B cell (primary cell): ENCODE results near the gene ZNF280C. TPM values are rescaled to one million over a fixed set of nuclear protein-coding genes. Genes with fewer than 3 reads are reported as not detected.
A peak's percentile ranks its signal among the peaks of the same experiment; 100 is the strongest.

ENCODE experiments used
- ATAC-seq: fragments of 200-7000 bp; cut with Tn5 transposase; one replicate; pipeline ENCODE4 v1.10.0; 2021; ENCODE audit warnings: low read depth, mild to moderate bottlenecking, moderate number of reproducible peaks, moderate library complexity
- CTCF ChIA-PET: fragments of 350-600 bp; sonication (Branson Sonifier 250); formaldehyde crosslinking; loops from one replicate; lab custom pipeline; 2021; ENCODE audit warnings: antibody characterized with exemption, inconsistent platforms; lab: Charles Lee
- POLR2A ChIA-PET: fragments of 350-600 bp; sonication (Branson Sonifier 250); formaldehyde crosslinking; loops from one replicate; lab custom pipeline; 2021; ENCODE audit warnings: antibody characterized with exemption; lab: Charles Lee
- DNase-seq: peaks from one replicate; pipeline ENCODE4 v3.0.0; 2013
- H2AFZ ChIP-seq: 2 replicates; pipeline ENCODE4 v1.6.1; 2012; ENCODE audit warnings: mild to moderate bottlenecking, low read depth, low read length; ENCODE audit not compliant: insufficient read depth, poor library complexity, severe bottlenecking
- H3K27ac ChIP-seq, 2 donors: 1 replicate in 1 of 2; 2 replicates in 1 of 2; pipeline ENCODE4 v1.5.1; 2012 to 2013; ENCODE audit warnings: low read length in 2 of 2, mild to moderate bottlenecking in 2 of 2, moderate library complexity in 1 of 2
- H3K27me3 ChIP-seq, 4 experiments: fragments of 200-600 bp in 1 of 4; sonication (generic) in 1 of 4; replicated peaks in 1 of 4; 1 replicate in 2 of 4; 2 replicates in 2 of 4; pipeline versions ENCODE4 v1.6.1 to v1.7.0; 2013 to 2016; ENCODE audit warnings: low read length in 3 of 4, mild to moderate bottlenecking in 2 of 4, mixed read lengths in 1 of 4, moderate library complexity in 1 of 4; ENCODE audit not compliant: insufficient read depth in 4 of 4, control insufficient read depth in 3 of 4; ENCODE audit errors: control extremely low read depth in 1 of 4
- H3K36me3 ChIP-seq, 2 experiments: replicated peaks in 1 of 2; 1 replicate in 1 of 2; 2 replicates in 1 of 2; pipeline versions ENCODE4 v1.6.1 to v1.7.1; 2013; ENCODE audit warnings: low read length in 1 of 2; ENCODE audit not compliant: insufficient read depth in 2 of 2, control insufficient read depth in 1 of 2; ENCODE audit errors: control extremely low read depth in 1 of 2, extremely low read depth in 1 of 2
- H3K4me1 ChIP-seq, 2 donors: fragments of 200-600 bp in 1 of 2; sonication (generic) in 1 of 2; 1 replicate in 1 of 2; 2 replicates in 1 of 2; pipeline versions ENCODE4 v1.5.1 to v1.6.1; 2013 to 2017; ENCODE audit warnings: low read length in 2 of 2; ENCODE audit not compliant: control insufficient read depth in 2 of 2, insufficient read depth in 2 of 2
- H3K4me2 ChIP-seq: replicated peaks from 2 replicates; pipeline ENCODE3; 2012; ENCODE audit warnings: mild to moderate bottlenecking, low read depth, low read length; ENCODE audit not compliant: poor library complexity, severe bottlenecking
- H3K4me3 ChIP-seq, 5 experiments: fragments of 200-600 bp in 1 of 5; sonication (generic) in 1 of 5; 1 replicate in 3 of 5; 2 replicates in 2 of 5; pipeline versions ENCODE4 v1.5.1 to v1.7.0; 2011 to 2016; ENCODE audit warnings: low read length in 4 of 5, mild to moderate bottlenecking in 4 of 5, low read depth in 2 of 5, control low read depth in 1 of 5, moderate library complexity in 1 of 5; ENCODE audit not compliant: insufficient read depth in 1 of 5; ENCODE audit errors: control extremely low read depth in 1 of 5, extremely low read depth in 1 of 5
- H3K79me2 ChIP-seq: fragments of 200-600 bp; sonication (generic); one replicate; pipeline ENCODE4 v1.6.0; 2016; ENCODE audit warnings: low read length; ENCODE audit not compliant: control insufficient read depth, insufficient read depth
- H3K9ac ChIP-seq: fragments of 200-600 bp; sonication (generic); 2 replicates; pipeline ENCODE4 v1.6.1; 2017; ENCODE audit warnings: mild to moderate bottlenecking, low read length, moderate library complexity
- H3K9me3 ChIP-seq, 3 donors: one replicate each; pipeline versions ENCODE4 v1.6.1 to v1.7.1; 2013; ENCODE audit warnings: low read length in 2 of 3; ENCODE audit not compliant: control insufficient read depth in 2 of 3, insufficient read depth in 1 of 3; ENCODE audit errors: control extremely low read depth in 1 of 3
- H4K20me1 ChIP-seq: 2 replicates; pipeline ENCODE4 v1.6.0; 2012; ENCODE audit warnings: mild to moderate bottlenecking, low read length; ENCODE audit not compliant: insufficient read depth, control insufficient read depth, poor library complexity, severe bottlenecking
- H3K27ac Mint-ChIP-seq: one replicate; pipeline ENCODE4 v1.8.0; 2021; ENCODE audit warnings: mixed read lengths
- H3K27me3 Mint-ChIP-seq: one replicate; pipeline ENCODE4 v1.8.0; 2021; ENCODE audit warnings: mixed read lengths
- H3K4me1 Mint-ChIP-seq: one replicate; pipeline ENCODE4 v1.8.0; 2021; ENCODE audit warnings: mixed read lengths
- H3K4me3 Mint-ChIP-seq: one replicate; pipeline ENCODE4 v1.8.0; 2021; ENCODE audit warnings: mixed read lengths
- H3K9me3 Mint-ChIP-seq: one replicate; pipeline ENCODE4 v1.8.0; 2022; ENCODE audit warnings: mixed read lengths; ENCODE audit not compliant: insufficient read depth
- CTCF ChIP-seq: fragments of 200-600 bp; IDR thresholded peaks from one replicate; pipeline ENCODE4 v1.8.0; 2022; ENCODE audit warnings: antibody characterized with exemption, mild to moderate bottlenecking
- EZH2 ChIP-seq: IDR thresholded peaks from 2 replicates; pipeline ENCODE4 v1.6.1; 2012; ENCODE audit warnings: borderline replicate concordance, low read depth, mild to moderate bottlenecking, moderate library complexity, low read length; ENCODE audit not compliant: insufficient read depth, poor library complexity, severe bottlenecking
- WGBS: methylation state at CpG from one replicate; pipeline ENCODE4 v1.1.5; 2013; ENCODE audit warnings: missing lambda C conversion rate; ENCODE audit not compliant: insufficient coverage; 5-methylcytosine and 5-hydroxymethylcytosine counted together
- intact Hi-C: fragments of 100-400 bp; cut with micrococcal nuclease; formaldehyde crosslinking; loops from one replicate; pipeline ENCODE4 v1.10.0; 2022
- polyA plus RNA-seq: library from polyadenylated mRNA; depleted of rRNA; stranded (reverse); fragments of >200 nt; gene quantifications from 2 replicates; pipeline ENCODE4 v1.2.3, GENCODE V29; 2012
- total RNA-seq, 2 donors: library from RNA; stranded (reverse); fragments of 120-200 nt in 1 of 2; gene quantifications; 1 replicate in 1 of 2; 2 replicates in 1 of 2; pipeline versions ENCODE4 v1.2.3 to v1.2.4, GENCODE V29; 2013 to 2022

Gene ZNF280C
- total and polyA plus RNA-seq, 2 donors (not counting 1 experiment from before 2014, with no cell fraction given): 2.3 to 7.0 TPM

- CTCF ChIA-PET: interaction anchor here (1.0 to 3.4 kb wide), 3 partner anchors 12 to 93 kb away, joined by 3 to 17 read pairs (median 3); no protein-coding TSS in a partner anchor
- no peak for TF ChIP-seq CTCF
- no peak for TF ChIP-seq EZH2
- Histone ChIP-seq H3K9me3 (no peaks in the 10 kb centered on the region), H2AFZ (no peak overlapping the region), H3K4me1 (peaks cover 37 to 62% of the 10 kb centered on the region in 2 donors), H3K27ac (peak overlapping the region in 1 of 2 donors; percentile 66), H3K36me3 (no peaks in the 10 kb centered on the region), H3K4me2 (peak overlapping the region; percentile 88), H3K79me2 (peaks cover 6% of the 10 kb centered on the region), H3K27me3 (no peaks in the 10 kb centered on the region), H4K20me1 (no peaks in the 10 kb centered on the region), H3K4me3 (no peak overlapping the region), H3K9ac (peak overlapping the region; percentile 70)
- Mint-ChIP-seq H3K4me1 (peaks cover 62% of the 10 kb centered on the region), H3K27ac (peak overlapping the region; percentile 86), H3K9me3 (no peaks in the 10 kb centered on the region), H3K4me3 (peak overlapping the region; percentile 91), H3K27me3 (no peaks in the 10 kb centered on the region)
- 94% methylated on average over 6 of the region's 10 CpGs for WGBS
- intact Hi-C loops: loop anchor here (5.0 kb wide), 1 partner anchor 93 kb away; the partner anchor contains the start of gene ZNF280C
- DNase-seq: no peak
- POLR2A ChIA-PET: no interaction called here
- ATAC-seq: no peak
These were observed 94.5 kb downstream of the ZNF280C start for GRCh38 chrX:130174045-130174704.
